HG03558 (cell line): ENCODE measurements around the gene PCBP3.
"Not testable (repeated sequence)": the region's sequence is repeated elsewhere in the genome, so short reads cannot be mapped to it uniquely, and the experiment has no call there.

Experiments
- ATAC-seq: cut with Tn5 transposase; IDR thresholded peaks from one replicate; pipeline ENCODE4 v1.9.1; 2021; ENCODE audit warnings: moderate number of reproducible peaks; ENCODE audit not compliant: unreplicated experiment; ENCODE audit errors: extremely low read depth

The PCBP3 gene

DNA sequence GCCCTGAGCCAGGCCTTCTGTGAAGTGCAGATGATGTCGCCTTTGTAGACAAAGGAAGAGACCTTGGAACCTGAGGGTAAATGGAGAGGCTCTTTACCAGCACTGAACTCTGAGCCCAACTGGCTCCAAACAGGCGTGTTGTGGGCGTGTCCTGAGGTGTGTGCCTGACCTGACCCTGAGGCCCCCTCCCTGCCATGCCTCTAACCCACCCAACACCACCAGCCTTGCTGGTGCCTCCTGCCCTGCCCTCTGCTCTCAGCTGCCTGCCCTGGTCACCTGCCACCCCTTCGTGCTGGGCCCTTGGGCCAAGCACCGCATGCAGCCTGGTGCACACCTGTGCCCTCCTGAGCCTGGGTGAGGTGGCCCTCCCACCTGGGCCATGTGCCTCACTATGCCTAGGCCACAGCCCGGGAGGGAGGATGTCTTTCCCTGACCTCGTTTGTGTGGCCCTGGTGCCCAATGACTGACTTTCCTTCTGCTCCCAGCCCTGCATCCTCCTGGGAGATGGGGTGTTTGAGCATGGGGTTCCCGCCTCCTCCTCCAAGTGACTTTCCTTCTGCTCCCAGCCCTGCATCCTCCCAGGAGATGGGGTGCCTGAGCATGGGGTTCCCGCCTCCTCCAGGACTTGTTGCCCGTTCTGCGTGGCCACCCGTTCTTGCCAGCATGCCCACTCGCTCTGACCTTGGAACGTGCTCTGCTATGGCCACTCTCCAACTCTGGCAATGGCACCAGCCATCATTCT is 157.0 kb downstream of the PCBP3 start:
- no peak for ATAC-seq

DNA sequence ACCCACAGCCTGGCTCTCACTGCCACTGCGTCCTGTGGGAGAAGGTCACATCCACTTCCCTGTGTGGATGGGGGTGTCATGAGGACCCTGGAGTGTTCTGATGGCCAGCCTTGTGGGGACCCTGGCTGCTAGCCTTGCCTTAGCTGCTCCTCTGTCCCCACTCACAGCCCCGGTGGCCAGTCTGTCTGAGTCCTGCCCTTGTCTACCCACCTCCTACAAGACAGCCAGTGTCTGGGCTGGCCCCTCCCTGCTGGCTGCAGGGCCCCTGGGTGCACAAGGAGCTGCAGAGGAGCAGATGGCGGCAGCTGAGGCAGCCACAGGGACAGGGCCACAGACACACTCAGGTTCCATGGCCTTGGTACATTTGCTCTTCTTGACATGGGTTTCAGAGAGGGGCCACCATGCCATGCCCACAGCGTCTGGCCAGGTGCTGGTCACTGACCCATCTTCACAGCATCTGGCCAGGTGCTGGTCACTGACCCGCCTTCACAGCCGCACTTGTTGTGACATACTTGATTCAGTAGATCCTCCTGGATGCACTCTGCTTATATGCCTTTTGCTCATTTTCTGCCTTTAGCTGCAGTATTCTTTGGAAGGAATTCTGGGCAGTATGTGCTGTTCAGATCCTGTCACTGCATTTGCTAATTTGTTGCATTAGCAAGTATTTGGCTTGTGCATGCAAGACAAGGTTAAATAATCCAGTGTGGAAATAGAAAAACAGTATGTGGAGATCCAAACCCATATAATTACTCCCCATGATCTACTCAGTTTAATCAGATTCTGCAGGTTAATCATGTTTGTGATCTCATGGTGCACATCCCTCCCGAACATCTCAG is 157.8 kb downstream of the PCBP3 start:
- ATAC-seq = no peak

DNA sequence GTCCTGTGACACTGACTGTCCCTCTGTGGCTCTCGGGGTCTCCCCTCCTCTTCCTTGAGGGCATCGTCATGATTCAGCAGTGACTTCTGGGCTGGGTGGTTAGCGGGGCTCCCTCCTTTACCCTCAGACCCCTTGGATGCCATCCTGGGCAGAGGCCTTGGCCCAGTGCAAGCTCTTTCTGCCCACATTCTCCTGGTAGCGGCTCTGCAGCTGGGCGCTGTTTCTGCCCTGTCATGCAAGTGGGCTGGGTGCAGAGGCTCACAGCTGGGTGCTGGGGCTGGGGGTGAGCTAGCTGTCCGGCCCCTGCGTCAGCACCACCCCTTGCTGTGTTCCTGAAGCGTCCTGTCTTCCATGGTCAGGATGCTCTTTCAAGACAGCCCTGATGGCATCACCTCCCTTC is 158.5 kb downstream of the PCBP3 start:
- ATAC-seq = no peak

DNA sequence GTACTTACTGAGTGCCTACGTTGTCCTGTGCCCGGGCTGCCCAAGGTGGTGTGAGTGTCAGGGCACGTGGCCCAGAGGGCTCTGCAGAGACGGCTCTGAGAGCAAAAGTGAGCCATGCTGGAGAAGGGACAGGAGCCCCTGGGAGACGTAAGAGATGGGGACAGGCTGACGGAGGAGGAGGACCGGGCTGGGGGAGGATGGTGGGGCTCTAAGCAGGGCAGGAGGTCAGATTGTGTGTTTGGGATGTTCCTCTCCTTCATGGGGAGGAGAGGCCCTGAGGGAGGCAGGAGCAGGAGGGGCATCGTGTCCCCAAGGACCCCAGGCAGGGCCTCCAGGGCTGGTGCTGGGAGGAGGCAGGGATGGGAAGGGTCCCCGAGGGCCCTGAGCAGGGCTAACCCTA is 158.9 kb downstream of the PCBP3 start:
- ATAC-seq = no peak

DNA sequence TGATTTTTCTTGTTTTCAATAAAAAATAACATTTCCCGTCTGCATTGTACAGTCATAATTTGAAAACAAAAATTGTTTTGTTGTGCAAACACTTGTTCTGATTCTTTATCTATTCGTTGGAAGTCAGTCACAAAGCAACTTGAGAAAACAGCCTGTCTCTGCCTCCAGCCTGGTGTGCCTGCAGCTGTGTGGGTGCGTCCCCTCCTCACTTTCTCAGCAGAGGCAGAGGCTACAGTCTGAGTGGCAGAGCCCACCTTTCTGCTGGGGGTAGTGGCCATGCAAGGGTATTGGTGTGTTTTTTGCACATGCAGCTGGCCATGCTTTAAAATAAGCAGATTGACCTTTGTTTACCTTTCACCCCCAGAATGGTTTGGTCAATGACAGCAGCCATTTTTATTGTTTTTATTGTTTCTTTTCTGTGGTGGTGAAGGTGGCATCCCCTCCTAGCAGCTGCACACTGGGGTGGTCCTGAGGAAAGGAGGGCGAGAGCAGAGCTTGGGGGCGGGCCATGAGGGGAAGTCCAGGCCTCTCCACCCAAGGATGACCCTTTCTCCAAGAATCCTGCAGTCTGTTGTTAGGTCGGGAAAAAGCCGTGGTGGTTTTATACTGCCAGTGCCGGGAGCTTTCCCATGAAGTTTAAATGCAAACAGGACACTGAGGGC is 159.6 kb downstream of the PCBP3 start:
- ATAC-seq = no peak

DNA sequence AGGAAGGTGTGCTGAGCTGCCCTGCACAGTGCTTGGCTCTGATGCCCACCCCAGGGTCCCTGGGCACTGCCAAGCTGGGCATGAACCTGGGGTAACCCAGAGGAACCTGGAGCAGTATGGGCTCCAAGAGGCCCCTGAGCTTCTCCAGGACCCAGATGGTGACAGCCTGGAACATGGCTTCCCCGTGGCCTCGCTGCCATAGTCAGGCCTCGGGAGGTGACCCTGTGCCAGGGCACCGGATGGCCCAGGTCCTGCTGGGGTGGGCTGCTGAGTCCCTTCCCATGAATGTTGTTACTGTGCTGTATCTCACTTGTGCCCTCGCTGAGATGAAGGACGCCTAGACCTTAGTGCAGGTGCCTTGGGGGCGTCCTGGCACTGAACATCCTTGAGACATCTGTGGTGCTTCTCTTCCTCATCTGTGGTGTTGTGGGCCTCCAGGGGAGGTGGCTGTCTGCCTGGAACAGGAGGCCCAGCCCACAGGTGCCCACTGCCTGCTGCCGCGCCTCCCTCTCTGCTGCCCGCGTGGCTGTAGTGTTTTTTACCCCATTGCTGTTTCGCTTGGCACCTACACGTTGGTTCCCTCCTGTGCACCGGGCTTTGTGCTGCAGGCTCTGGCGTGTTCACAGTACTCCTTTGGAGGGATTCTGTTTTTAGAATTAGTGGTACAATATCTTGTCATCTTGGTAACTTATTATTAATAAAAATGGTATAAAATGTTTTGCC is 160.3 kb downstream of the PCBP3 start:
- ATAC-seq = no peak

DNA sequence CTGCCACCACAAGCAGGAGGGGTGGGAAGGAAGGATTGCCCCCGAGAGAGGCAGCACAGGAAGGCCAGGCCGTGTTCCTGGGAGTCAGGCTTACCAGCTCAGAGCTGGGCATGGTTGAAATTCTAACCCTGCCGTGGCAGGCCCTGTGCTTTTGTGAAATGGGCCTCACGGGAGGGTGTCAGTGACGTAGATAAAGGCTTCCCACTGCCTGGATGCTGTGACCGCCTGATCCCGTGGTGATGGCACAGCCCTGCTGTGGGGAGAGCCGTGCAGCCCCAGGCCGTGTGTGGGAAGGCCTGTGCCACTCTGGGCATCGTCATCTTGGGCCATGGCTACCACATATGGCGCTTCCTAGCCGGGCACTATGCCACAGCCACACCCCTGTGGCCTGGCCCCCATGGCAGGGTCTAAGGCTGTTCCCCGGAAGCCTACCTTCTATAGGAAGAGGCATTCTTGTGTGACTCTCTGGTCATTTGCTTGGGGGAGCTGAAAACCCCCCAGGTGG is 161.3 kb downstream of the PCBP3 start:
- no peak for ATAC-seq

DNA sequence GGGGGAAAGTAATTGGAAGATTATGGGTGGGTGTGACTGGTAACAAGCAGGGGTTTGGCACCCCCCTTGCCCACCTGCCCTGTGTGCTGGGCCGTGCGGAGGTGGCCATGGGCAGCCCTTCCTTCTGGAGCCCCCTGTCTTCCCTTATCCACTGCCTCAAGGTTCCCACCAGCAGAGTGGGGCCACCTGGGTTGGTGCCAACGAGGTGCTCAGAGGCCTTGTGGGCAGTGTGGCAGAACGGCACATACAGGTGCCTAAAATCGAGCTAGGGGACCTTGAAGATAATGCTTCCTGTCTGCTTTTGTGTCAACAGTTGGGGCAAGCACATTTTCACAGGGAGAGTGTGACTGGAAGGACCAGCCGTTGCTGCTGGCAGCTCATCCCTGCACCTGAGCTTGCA is 161.8 kb downstream of the PCBP3 start:
- no peak for ATAC-seq

DNA sequence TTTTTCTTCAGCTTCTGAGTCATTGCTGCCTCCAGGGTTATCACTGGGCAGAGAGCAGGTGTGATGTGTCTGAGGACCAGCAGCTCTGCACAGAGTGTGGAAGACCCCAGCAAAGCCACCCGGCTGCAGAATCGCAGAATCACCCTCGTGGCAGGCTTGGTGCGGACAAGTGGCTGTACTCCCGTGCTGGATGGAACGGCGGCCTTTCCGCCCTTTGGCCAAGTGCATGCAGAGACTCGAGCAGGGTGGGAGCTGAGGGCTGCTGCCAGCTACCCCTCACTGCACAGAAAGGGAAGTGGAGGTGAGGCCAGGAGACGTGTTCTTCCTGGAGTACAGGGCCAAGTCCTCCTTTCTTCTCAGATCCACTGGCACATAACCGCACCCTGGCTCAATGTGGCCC is 162.5 kb downstream of the PCBP3 start:
- ATAC-seq = no peak

DNA sequence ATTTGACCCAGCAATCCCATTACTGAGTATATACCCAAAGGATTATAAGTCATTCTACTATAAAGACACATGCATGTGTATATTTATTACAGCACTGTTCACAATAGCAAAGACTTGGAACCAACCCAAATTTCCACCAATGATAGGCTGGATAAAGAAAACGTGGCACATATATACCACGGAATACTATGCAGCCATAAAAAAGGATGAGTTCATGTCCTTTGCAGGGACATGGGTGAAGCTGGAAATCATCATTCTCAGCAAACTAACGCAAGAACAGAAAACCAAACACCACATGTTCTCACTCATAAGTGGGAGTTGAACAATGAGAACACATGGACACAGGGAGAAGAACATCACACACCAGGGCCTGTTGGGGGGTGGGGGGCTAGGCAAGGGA is 165.1 kb downstream of the PCBP3 start:
- not testable (repeated sequence) for ATAC-seq

DNA sequence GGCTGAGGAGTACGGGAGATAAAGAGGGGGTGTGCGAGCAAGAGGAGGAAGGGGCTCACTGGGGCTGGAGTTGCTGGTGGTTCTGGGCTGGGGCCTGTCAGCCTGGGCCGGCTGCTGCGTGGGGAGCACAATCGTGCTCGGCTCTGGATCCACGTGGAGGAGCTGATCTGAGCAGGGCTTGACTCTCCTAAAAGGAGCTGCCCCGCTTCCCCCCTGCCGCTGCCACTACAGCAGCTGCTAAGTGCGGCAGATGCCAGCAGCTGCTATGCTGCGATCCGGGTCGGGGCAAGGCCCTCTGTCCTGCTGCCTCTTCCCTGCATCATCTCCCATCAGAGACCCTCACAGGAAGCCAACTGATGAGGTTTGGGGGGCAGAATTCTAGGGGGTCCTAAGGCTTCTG is 165.9 kb downstream of the PCBP3 start:
- no peak for ATAC-seq

DNA sequence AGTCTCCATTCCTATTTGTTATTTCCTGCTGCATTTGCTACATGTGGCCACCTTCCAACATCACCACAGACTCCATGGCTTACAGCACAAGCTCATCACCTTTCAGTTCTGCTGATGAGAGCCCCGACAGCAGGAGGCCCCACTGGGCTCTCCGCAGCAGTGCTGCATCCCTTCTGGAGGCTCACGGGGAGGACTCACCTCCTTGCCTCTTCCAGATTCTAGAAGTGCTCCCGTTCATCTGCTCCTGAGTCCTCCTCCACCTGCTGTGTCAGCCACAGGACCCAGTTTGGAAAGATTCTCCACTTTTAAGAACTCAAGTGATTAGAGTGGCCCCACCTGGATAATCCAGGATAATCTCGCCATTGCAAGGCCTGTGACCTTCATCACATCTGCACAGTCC is 167.6 kb downstream of the PCBP3 start:
- ATAC-seq = no peak

DNA sequence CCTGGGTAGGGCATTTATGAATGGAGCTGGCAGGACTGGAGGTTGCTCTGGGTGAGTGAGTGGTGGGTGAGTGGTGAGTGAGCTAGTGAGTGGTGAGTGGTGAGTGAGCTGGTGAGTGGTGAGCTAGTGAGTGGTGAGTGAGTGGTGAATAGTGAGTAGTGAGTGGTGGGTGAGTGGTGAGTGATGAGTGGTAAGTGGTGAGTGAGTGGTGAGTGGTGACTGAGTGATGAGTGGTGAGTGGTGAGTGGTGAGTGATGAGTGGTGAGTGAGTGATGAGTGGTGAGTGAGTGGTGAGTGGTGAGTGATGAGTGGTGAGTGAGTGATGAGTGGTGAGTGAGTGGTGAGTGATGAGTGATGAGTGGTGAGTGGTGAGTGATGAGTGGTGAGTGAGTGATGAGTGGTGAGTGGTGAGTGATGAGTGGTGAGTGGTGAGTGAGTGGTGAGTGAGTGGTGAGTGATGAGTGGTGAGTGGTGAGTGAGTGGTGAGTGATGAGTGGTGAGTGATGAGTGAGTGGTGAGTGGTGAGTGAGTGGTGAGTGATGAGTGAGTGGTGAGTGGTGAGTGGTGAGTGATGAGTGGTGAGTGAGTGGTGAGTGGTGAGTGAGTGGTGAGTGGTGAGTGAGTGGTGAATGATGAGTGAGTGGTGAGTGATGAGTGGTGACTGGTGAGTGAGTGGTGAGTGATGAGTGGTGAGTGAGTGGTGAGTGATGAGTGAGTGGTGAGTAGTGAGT is 170.8 kb downstream of the PCBP3 start:
- ATAC-seq = not testable (repeated sequence)

DNA sequence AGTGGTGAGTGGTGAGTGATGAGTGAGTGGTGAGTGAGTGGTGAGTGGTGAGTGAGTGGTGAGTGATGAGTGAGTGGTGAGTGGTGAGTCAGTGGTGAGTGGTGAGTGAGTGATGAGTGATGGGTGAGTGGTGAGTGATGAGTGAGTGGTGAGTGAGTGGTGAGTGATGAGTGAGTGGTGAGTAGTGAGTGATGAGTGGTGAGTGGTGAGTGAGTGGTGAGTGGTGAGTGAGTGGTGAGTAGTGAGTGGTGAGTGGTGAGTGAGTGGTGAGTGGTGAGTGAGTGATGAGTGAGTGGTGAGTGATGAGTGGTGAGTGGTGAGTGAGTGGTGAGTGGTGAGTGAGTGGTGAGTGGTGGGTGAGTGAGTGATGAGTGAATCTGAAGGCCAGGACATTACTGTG is 172.3 kb downstream of the PCBP3 start:
- not testable (repeated sequence) for ATAC-seq

DNA sequence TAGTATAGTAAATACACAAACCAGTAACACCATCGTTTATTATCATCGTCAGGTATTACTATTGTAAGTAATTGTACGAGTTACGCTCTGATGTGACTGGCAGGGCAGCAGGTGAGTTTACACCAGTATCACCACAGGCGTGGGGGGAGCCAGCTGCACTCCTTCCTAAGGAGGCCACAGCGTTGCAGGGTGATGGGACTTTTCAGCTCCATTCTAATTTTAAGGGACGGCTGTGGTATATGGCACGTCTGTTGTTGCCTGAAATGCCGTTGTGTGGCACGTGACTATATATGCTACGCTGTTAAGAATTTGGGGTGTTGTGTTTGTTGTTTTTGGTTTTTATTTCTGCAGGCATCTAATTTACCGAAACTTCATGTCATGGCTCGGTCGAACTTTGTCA is 173.3 kb downstream of the PCBP3 start:
- ATAC-seq = no peak

DNA sequence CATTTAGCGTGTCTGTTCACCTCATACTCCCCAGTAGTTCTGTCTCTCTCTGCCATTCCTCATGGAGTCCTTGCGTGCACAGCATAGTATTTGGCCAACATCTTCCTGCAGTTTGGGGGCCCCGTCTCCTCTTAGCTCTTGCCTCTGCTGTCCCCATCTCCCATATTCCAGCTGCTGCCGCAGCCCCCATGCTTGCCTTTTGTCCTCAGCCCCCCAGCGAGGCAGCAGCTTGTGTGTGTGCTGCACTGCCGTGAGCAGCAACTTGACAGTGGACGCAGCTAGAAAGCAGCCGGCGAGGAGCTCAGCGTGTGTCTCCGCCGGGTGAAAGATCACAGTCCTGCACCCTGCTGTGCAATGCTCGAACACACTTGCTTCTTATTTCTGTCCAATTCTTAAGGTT is 173.8 kb downstream of the PCBP3 start:
- ATAC-seq = no peak

DNA sequence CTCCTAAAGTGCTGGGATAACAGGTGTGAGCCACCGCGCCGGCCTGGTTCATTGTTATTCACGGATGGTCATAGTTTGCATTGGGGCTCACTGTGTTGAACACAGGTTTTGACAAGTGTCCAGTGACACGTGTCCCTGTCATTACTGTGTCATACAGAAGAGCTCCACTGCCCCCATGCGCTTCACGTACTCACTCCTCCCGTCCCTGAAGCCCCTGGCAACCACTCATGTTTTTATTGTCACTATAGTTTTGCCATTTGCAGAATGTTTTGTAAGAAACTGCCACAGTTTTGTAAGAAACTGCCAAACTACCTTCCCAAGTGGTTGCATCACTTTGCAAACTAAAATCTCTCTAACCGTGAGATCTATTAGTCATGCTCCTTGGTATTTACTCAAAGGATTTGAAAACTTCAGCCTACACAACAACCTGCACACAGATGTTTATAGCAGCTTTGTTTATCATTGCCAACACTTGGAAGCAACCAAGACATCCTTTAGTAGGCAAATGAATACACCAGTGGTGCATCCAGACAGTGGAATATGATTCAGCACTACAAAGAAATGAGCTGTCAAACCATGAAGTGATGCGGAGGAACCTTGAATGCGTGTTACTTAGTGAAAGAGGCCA is 174.9 kb downstream of the PCBP3 start:
- no peak for ATAC-seq

DNA sequence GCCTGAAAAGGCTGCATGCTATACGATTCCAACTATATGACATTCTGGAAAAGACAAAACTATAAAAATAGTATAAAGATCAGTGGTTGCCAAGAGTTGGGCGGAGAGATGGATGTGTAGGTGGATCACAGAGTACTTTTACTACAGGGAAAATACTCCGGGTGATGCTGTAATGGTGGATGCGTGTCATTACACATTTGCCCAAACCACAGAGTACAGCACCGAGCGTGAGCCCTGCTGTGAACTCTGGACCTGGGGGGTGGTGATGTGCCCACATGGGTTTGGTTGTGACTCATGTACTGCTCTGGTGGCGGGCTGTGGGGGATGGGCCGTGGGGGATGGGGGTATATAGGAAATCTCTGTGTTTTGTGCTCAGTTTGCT is 175.4 kb downstream of the PCBP3 start:
- ATAC-seq = no peak

DNA sequence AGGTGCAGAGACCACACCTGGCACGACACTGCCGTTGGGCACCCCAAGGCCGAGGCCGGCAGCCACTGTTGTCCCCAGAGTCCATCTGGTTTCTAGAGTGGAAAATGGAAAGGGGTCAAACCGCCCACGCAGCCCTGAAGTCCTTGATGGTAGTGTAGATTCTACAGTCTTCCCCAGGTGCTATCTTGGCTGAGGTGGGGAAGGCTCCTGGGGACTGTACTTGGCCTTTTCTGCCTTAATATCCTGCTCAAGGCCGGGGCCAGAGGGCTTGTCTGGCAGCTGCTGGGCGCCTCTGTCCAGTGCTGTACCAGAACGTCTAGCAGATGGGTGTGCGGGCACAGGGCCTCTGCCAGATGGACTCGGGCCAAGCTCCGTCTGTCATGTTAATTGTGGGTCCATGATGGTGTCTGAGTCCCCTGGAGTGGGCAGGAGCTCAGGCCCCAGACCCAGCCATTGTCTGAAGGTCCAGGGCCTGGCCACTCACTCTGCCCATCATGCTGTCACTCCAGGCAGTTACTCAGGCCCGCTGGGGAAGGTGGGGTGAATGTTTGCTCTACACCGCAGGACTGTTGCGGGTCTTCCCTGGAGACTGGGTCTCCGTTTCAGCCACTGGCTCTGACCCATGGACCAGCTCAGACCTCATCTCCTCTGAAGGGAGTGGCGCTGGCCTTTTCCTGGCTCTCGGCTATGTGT is 176.1 kb downstream of the PCBP3 start:
- no peak for ATAC-seq
